ENCODE data around the gene GRID2. TPM values are rescaled to one million over a fixed set of nuclear protein-coding genes. Genes with fewer than 3 reads are reported as not detected.

Gene GRID2
- total RNA-seq, 1 donor from 2014 or later = 2.1 TPM

DNA sequence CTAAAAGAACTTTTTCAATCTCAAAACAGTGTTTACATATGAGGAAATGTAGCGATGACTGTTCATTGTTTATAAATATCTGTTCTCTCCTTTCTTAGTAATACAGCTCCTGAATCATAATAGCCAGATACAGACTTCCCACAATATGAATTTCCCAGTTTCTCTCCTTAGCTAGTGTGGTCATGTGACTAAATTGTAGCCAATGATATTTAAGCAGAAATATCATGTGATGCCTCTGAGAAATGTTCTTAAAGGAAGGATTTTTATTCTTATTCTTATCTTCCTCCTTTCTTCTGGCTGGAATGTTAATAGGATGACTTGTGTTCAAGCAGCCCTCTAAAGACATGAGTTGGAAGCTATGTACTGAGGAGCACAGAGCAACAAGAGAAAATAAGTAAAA lies 1141.1 kb downstream of the GRID2 start:
- Mint-ChIP-seq H3K36me3 (ENCODE audit: unreplicated experiment) (no peaks in the 10 kb centered on the region), H3K27me3 (ENCODE audit: unreplicated experiment) (no peaks in the 10 kb centered on the region), H3K4me1 (ENCODE audit: low read depth, unreplicated experiment) (no peaks in the 10 kb centered on the region), H3K9me3 (ENCODE audit: unreplicated experiment) (no peaks in the 10 kb centered on the region), H3K4me3 (ENCODE audit: unreplicated experiment) (no peak overlapping the region), H3K27ac (ENCODE audit: unreplicated experiment) (no peak overlapping the region)
- no peak for DNase-seq
- TF ChIP-seq, protein P1, sequence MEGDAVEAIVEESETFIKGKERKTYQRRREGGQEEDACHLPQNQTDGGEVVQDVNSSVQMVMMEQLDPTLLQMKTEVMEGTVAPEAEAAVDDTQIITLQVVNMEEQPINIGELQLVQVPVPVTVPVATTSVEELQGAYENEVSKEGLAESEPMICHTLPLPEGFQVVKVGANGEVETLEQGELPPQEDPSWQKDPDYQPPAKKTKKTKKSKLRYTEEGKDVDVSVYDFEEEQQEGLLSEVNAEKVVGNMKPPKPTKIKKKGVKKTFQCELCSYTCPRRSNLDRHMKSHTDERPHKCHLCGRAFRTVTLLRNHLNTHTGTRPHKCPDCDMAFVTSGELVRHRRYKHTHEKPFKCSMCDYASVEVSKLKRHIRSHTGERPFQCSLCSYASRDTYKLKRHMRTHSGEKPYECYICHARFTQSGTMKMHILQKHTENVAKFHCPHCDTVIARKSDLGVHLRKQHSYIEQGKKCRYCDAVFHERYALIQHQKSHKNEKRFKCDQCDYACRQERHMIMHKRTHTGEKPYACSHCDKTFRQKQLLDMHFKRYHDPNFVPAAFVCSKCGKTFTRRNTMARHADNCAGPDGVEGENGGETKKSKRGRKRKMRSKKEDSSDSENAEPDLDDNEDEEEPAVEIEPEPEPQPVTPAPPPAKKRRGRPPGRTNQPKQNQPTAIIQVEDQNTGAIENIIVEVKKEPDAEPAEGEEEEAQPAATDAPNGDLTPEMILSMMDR (IDR thresholded peaks at IDR 0.05; ENCODE audit: partially characterized antibody, unreplicated experiment) = no peak

DNA sequence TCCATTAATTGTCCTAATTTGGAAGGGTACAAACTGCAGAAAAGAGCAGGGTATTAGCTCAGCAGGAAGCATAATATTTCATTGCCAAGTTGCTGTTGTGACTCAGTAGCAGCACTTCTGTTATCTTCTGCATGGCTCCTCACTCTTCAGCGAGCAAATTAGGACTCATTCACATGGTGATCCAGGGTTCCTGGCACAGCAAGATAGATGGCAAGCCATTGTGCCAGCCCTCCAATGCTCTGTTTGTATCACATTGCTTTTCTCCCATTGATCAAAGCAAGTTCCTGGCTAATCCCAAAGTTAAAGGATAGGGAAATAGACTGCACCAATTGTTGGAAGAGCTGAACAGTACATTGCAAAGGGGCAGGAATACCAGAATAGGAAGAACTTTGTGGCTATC lies 1142.3 kb downstream of the GRID2 start:
- Mint-ChIP-seq H3K27me3 (ENCODE audit: unreplicated experiment) (no peaks in the 10 kb centered on the region), H3K4me3 (ENCODE audit: unreplicated experiment) (no peak overlapping the region), H3K4me1 (ENCODE audit: low read depth, unreplicated experiment) (no peaks in the 10 kb centered on the region), H3K36me3 (ENCODE audit: unreplicated experiment) (no peaks in the 10 kb centered on the region), H3K27ac (ENCODE audit: unreplicated experiment) (no peak overlapping the region), H3K9me3 (ENCODE audit: unreplicated experiment) (no peaks in the 10 kb centered on the region)
- TF ChIP-seq, protein P1 (IDR thresholded peaks at IDR 0.05; ENCODE audit: partially characterized antibody, unreplicated experiment) = no peak
- DNase-seq = no peak

DNA sequence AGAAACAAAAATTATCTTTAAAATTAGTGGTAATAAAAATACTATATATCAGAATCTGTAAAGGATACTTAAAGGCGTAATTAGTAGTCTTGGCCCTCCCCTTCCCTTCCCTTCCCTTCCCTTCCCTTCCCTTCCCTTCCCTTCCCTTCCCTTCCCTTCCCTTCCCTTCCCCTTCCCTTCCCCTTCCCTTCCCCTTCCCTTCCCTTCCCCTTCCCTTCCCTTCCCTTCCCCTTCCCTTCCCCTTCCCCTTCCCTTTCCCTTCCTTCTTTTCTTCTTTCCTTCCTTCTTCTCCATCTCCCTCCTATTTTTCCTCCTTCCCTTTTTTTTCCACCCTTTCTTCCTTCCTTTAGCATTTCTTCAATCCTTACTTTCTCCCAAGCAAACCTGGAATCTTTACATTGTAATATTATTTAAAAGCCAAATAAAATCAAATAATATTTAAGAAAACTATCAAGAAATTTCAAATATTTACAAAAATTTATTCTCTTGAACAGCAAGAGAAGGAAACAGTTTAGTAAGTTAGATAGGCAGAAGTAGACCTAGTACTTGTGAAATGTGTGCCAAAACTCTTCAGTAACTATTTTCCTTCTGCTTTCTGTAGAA lies 1145.0 kb downstream of the GRID2 start:
- Mint-ChIP-seq H3K9me3 (ENCODE audit: unreplicated experiment) (no peaks in the 10 kb centered on the region), H3K27ac (ENCODE audit: unreplicated experiment) (no peak overlapping the region), H3K36me3 (ENCODE audit: unreplicated experiment) (no peaks in the 10 kb centered on the region), H3K4me3 (ENCODE audit: unreplicated experiment) (no peak overlapping the region), H3K27me3 (ENCODE audit: unreplicated experiment) (no peaks in the 10 kb centered on the region), H3K4me1 (ENCODE audit: low read depth, unreplicated experiment) (no peaks in the 10 kb centered on the region)
- TF ChIP-seq, protein P1 (IDR thresholded peaks at IDR 0.05; ENCODE audit: partially characterized antibody, unreplicated experiment) = no peak
- DNase-seq = no peak

DNA sequence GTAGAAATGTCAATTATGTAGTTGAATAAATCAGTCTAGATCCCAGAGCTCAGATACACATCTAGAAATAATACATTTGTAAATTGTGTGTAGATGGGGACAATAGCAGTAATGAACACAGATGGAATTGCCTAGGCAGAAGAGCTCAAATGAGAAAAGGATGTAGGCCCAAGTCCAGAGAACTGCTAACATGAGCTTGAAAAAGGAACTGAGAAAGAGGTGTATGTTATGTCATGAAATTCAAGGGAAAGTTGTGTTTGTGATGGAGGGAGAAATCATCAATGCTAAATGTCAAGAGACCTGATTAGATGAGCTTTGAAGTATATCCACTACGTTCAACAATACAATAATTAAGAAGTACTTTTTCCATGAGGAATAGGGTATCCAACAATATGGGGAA lies 1148.2 kb downstream of the GRID2 start:
- H3K4me1 Mint-ChIP-seq (ENCODE audit: low read depth, unreplicated experiment) = no peaks in the 10 kb centered on the region
- H3K27me3 Mint-ChIP-seq (ENCODE audit: unreplicated experiment) = no peaks in the 10 kb centered on the region
- DNase-seq = no peak
- H3K4me3 Mint-ChIP-seq (ENCODE audit: unreplicated experiment) = no peak overlapping the region
- TF ChIP-seq, protein P1 (IDR thresholded peaks at IDR 0.05; ENCODE audit: partially characterized antibody, unreplicated experiment) = no peak
- no peak overlapping the region for H3K27ac Mint-ChIP-seq (ENCODE audit: unreplicated experiment)
- H3K36me3 Mint-ChIP-seq (ENCODE audit: unreplicated experiment) = no peaks in the 10 kb centered on the region
- no peaks in the 10 kb centered on the region for H3K9me3 Mint-ChIP-seq (ENCODE audit: unreplicated experiment)

DNA sequence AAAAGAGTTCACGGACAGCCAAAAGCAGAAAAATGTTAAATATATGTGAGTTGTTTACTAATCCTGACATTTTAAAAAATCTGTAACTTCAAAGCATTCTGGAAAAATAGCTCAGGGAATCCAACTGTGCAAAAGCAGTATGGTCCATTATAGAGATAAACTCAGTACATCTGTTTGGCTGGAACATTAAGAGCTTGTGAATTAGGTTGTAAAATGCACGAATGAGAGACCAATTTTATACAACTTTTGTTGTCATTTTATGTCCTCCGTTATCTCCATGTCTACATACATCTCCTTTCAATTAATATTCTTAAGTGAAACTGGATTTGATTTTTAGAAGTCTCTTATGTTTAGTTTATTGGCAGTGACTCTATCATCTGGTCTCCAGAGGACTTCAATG lies 1157.8 kb downstream of the GRID2 start:
- no peak for DNase-seq
- Mint-ChIP-seq H3K4me3 (ENCODE audit: unreplicated experiment) (no peak overlapping the region), H3K36me3 (ENCODE audit: unreplicated experiment) (no peaks in the 10 kb centered on the region), H3K27ac (ENCODE audit: unreplicated experiment) (no peak overlapping the region), H3K27me3 (ENCODE audit: unreplicated experiment) (peaks cover 2% of the 10 kb centered on the region), H3K4me1 (ENCODE audit: low read depth, unreplicated experiment) (no peaks in the 10 kb centered on the region), H3K9me3 (ENCODE audit: unreplicated experiment) (no peaks in the 10 kb centered on the region)
- TF ChIP-seq, protein P1 (IDR thresholded peaks at IDR 0.05; ENCODE audit: partially characterized antibody, unreplicated experiment) = no peak
